ENCODE results near the gene DOCK7.

- TF ChIP-seq CTCF (IDR thresholded peaks at IDR 0.05; ENCODE audit: low read length) (no peak), EZH2 (optimal IDR thresholded peaks at IDR 0.05; ENCODE audit: low read depth, low read length) (no peak)
Measured at GRCh38 chr1:62467092-62467491, 221.1 kb downstream of the DOCK7 start.
